Hair follicular keratinocyte (primary cell): ENCODE data around the gene OTULIN. TPM values are rescaled to one million over a fixed set of nuclear protein-coding genes. Genes with fewer than 3 reads are reported as not detected.

Source experiments
- total RNA-seq: library from RNA; depleted of rRNA; stranded (reverse); fragments of >200 nt; gene quantifications from 2 replicates; pipeline ENCODE4 v1.2.3, GENCODE V29; 2015

The OTULIN gene
- total RNA-seq = 28.4 and 31.5 TPM in 2 replicates

GRCh38 chr5:14664270-14665100 lies at the start of gene OTULIN:
Gene OTULIN (plus strand): TSS chr5:14664718. CDS start chr5:14664826, 108 bp downstream.

Other genes with a start within 250 kb of the OTULIN start
- gene OTULINL, start 82.9 kb upstream of the OTULIN start, total RNA-seq = 0.27 and 0.78 TPM in 2 replicates
- gene ANKH, start 207.1 kb downstream of the OTULIN start, total RNA-seq = 17.7 and 24.7 TPM in 2 replicates